SK-N-SH (cell line): ENCODE measurements around the gene EHD1. TPM values are rescaled to one million over a fixed set of nuclear protein-coding genes. Genes with fewer than 3 reads are reported as not detected.

Experiments
- CTCF ChIA-PET: fragments of 300-600, 350-600 bp; formaldehyde crosslinking; extraction: SDS; loops from one replicate; lab custom pipeline; 2021; lab: Yijun Ruan, JAX
- POLR2A ChIA-PET: fragments of 350-600 bp; sonication (Branson Sonifier 250); formaldehyde crosslinking; extraction: SDS; loops from one replicate; lab custom pipeline; 2020; ENCODE audit warnings: antibody characterized with exemption, inconsistent platforms; lab: Yijun Ruan, JAX
- DNase-seq: peaks from one replicate; pipeline ENCODE4 v3.0.0; 2012
- H2AFZ ChIP-seq: fragments of 200-600 bp; sonication (generic); 2 replicates; pipeline ENCODE4 v1.8.1; 2016; ENCODE audit warnings: antibody characterized with exemption, mild to moderate bottlenecking, low read depth
- H3F3A ChIP-seq: fragments of 200-600 bp; sonication (generic); replicated peaks from 2 replicates; pipeline ENCODE3; 2016; ENCODE audit warnings: antibody characterized with exemption, mild to moderate bottlenecking; ENCODE audit not compliant: insufficient read depth
- H3K27ac ChIP-seq, 2 experiments: fragments of 200-500 bp in 1 of 2; fragments of 200-600 bp in 1 of 2; sonication (Bioruptor generic) in 1 of 2; sonication (generic), shearing (Covaris generic) in 1 of 2; 2 replicates each; pipeline versions ENCODE4 v1.5.1 to v1.6.1; 2014 to 2016; ENCODE audit warnings: low read depth in 2 of 2, inconsistent platforms in 1 of 2, low read length in 1 of 2, mild to moderate bottlenecking in 1 of 2, mixed read lengths in 1 of 2
- H3K27me3 ChIP-seq: fragments of 200-600 bp; sonication (generic), shearing (Covaris generic); 2 replicates; pipeline ENCODE4 v1.6.1; 2016; ENCODE audit warnings: mixed run types; ENCODE audit not compliant: insufficient read depth
- H3K36me3 ChIP-seq, 2 experiments: fragments of 200-500 bp in 1 of 2; fragments of 200-600 bp in 1 of 2; sonication (Bioruptor generic) in 1 of 2; sonication (generic) in 1 of 2; replicated peaks in 1 of 2; 2 replicates each; pipeline versions ENCODE3 to v1.5.1; 2014 to 2016; ENCODE audit warnings: low read length in 1 of 2, mild to moderate bottlenecking in 1 of 2; ENCODE audit not compliant: insufficient read depth in 2 of 2, control insufficient read depth in 1 of 2
- H3K4me1 ChIP-seq, 2 experiments: fragments of 200-500 bp in 1 of 2; fragments of 200-600 bp in 1 of 2; sonication (Bioruptor generic) in 1 of 2; sonication (generic), shearing (Covaris generic) in 1 of 2; 2 replicates each; pipeline versions ENCODE4 v1.5.1 to v1.6.1; 2014 to 2016; ENCODE audit warnings: low read depth in 1 of 2, low read length in 1 of 2, mixed run types in 1 of 2; ENCODE audit not compliant: insufficient read depth in 2 of 2, control insufficient read depth in 1 of 2
- H3K4me2 ChIP-seq: fragments of 200-600 bp; sonication (generic), shearing (Covaris generic); 2 replicates; pipeline ENCODE4 v1.6.1; 2017; ENCODE audit warnings: mixed run types
- H3K4me3 ChIP-seq, 2 experiments: fragments of 200-500 bp in 1 of 2; fragments of 200-600 bp in 1 of 2; sonication (Bioruptor generic) in 1 of 2; sonication (generic), shearing (Covaris generic) in 1 of 2; 2 replicates each; pipeline versions ENCODE4 v1.5.1 to v1.8.1; 2014 to 2016; ENCODE audit warnings: low read depth in 2 of 2, inconsistent platforms in 1 of 2, low read length in 1 of 2, mild to moderate bottlenecking in 1 of 2, mixed read lengths in 1 of 2, moderate library complexity in 1 of 2
- H3K79me2 ChIP-seq: fragments of 200-600 bp; sonication (generic); 2 replicates; pipeline ENCODE4 v1.8.1; 2017; ENCODE audit warnings: mild to moderate bottlenecking; ENCODE audit not compliant: insufficient read depth
- H3K9ac ChIP-seq: fragments of 200-600 bp; sonication (generic); 2 replicates; pipeline ENCODE4 v1.6.1; 2017; ENCODE audit warnings: mixed run types
- H3K9me2 ChIP-seq: fragments of 200-600 bp; sonication (generic); 2 replicates; pipeline ENCODE4 v1.6.1; 2017; ENCODE audit warnings: mixed run types
- H3K9me3 ChIP-seq: fragments of 200-600 bp; sonication (generic); 2 replicates; pipeline ENCODE4 v1.6.1; 2017; ENCODE audit warnings: mixed run types, mild to moderate bottlenecking, moderate library complexity
- H4K20me1 ChIP-seq: fragments of 200-600 bp; sonication (generic); 2 replicates; pipeline ENCODE4 v1.6.1; 2017; ENCODE audit warnings: mild to moderate bottlenecking, mixed run types; ENCODE audit not compliant: insufficient read depth
- CHD2 ChIP-seq: fragments of 150-350 bp; IDR thresholded peaks from 2 replicates; pipeline ENCODE4 v1.6.1; 2018; ENCODE audit warnings: low read length; ENCODE audit not compliant: partially characterized antibody
- EP300 ChIP-seq, 2 experiments: IDR thresholded peaks; 2 replicates each; pipeline versions ENCODE4 v1.4.0 to v1.6.1; 2012; ENCODE audit warnings: borderline replicate concordance in 1 of 2, low read depth in 1 of 2, low read length in 1 of 2
- FOXJ3 ChIP-seq: sonication (generic); formaldehyde crosslinking; IDR thresholded peaks from 2 replicates; pipeline ENCODE4 v1.5.1; 2020; ENCODE audit warnings: mild to moderate bottlenecking, missing genetic modification reagents
- GABPA ChIP-seq: IDR thresholded peaks from 2 replicates; pipeline ENCODE4 v1.4.0; 2012; ENCODE audit warnings: low read depth, mild to moderate bottlenecking
- JUND ChIP-seq: IDR thresholded peaks from 2 replicates; pipeline ENCODE4 v1.4.0; 2012
- MXI1 ChIP-seq: IDR thresholded peaks from 2 replicates; pipeline ENCODE4 v1.6.1; 2012; ENCODE audit warnings: mild to moderate bottlenecking, low read depth, low read length, improper control_type of control experiment
- NRF1 ChIP-seq: IDR thresholded peaks from 2 replicates; pipeline ENCODE4 v1.6.1; 2012; ENCODE audit warnings: low read depth, mild to moderate bottlenecking, low read length
- POLR2AphosphoS5 ChIP-seq: IDR thresholded peaks from 2 replicates; pipeline ENCODE4 v1.6.1; 2012; ENCODE audit warnings: low read depth, low read length
- RAD21 ChIP-seq: IDR thresholded peaks from 2 replicates; pipeline ENCODE4 v1.6.1; 2012; ENCODE audit warnings: mild to moderate bottlenecking, low read length
- RCOR1 ChIP-seq: fragments of 150-350 bp; IDR thresholded peaks from 2 replicates; pipeline ENCODE4 v1.6.1; 2017; ENCODE audit warnings: antibody characterized with exemption, low read length
- RXRA ChIP-seq: IDR thresholded peaks from 2 replicates; pipeline ENCODE4 v1.4.0; 2012; ENCODE audit warnings: low read depth, mild to moderate bottlenecking, borderline replicate concordance
- TAF1 ChIP-seq: IDR thresholded peaks from 2 replicates; pipeline ENCODE4 v1.6.1; 2012; ENCODE audit warnings: low read depth, mild to moderate bottlenecking, low read length, moderate library complexity, borderline replicate concordance
- TCF12 ChIP-seq: IDR thresholded peaks from 2 replicates; pipeline ENCODE4 v1.4.0; 2012
- YY1 ChIP-seq: IDR thresholded peaks from 2 replicates; pipeline ENCODE4 v1.4.0; 2012; ENCODE audit warnings: low read depth, mild to moderate bottlenecking
- WGBS: methylation state at CpG from one replicate; pipeline ENCODE4 v1.1.6; 2017; ENCODE audit warnings: low lambda C conversion rate; 5-methylcytosine and 5-hydroxymethylcytosine counted together
- polyA plus RNA-seq, 3 experiments: library from polyadenylated mRNA; depleted of rRNA; stranded (reverse); fragments of >200 nt; gene quantifications; 2 replicates each; pipeline ENCODE4 v1.2.3, GENCODE V29; 2012
- TF ChIP-seq, protein P1 (sequence below): fragments of 200-600 bp; sonication (generic); IDR thresholded peaks from 2 replicates; pipeline ENCODE4 v1.6.1; 2017; ENCODE audit warnings: antibody characterized with exemption, mild to moderate bottlenecking, moderate library complexity
- TF ChIP-seq, protein P2 (sequence below): fragments of 150-350 bp; IDR thresholded peaks from 2 replicates; pipeline ENCODE4 v1.6.1; 2016; ENCODE audit warnings: mild to moderate bottlenecking, low read depth, low read length
- TF ChIP-seq, protein P3 (sequence below): fragments of 150-350 bp; IDR thresholded peaks from 2 replicates; pipeline ENCODE4 v1.6.1; 2017; ENCODE audit warnings: antibody characterized with exemption, low read length, low read depth, borderline replicate concordance
- TF ChIP-seq, protein P4 (sequence below): IDR thresholded peaks from 2 replicates; pipeline ENCODE4 v1.6.1; 2012; ENCODE audit warnings: mild to moderate bottlenecking, low read depth, low read length, moderate library complexity
- TF ChIP-seq, protein P5 (sequence below): IDR thresholded peaks from 2 replicates; pipeline ENCODE4 v1.4.0; 2012; ENCODE audit warnings: low read depth, borderline replicate concordance

Gene EHD1
- polyA plus RNA-seq, 1 of the 3 experiments (the other 2 are of a cell fraction): 93.3 TPM

DNA sequence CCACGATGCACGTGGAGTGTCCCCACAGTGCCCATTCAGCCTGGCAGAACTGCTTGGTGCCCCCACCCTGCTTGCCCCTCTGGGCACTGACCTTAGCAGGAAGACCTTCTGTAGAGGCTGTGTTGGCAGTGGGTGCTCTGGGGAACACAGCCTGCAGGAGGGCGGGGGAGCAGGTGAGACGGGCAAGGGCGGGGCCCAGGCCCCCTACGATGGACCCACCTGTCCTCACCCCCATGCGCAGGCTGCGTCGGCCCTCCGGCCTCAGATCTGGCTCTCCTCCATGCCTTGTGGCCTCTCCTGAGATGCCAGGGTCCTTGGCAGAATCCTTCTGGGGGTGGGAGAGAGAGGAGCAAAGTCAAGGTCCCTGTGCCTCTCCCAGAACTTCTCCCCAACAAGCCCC is 44.9 kb downstream of the EHD1 start:
- H3K27me3 ChIP-seq: no peaks in the 10 kb centered on the region
- CTCF ChIA-PET: interaction anchor here (1.5 to 3.9 kb wide), 3 partner anchors 11 to 285 kb away, joined by 3 to 21 read pairs (median 12); partner anchors contain the start of gene CDC42BPG
- H3K36me3 ChIP-seq: no peaks in the 10 kb centered on the region
- H2AFZ ChIP-seq: no peak overlapping the region
- WGBS: no CpG with 5 or more reads among the region's 10 CpGs
- H3K27ac ChIP-seq: no peak overlapping the region
- TF ChIP-seq JUND (no peak), RAD21 (no peak), MXI1 (no peak), RXRA (no peak), CHD2 (no peak), EP300 (IDR thresholded peaks at IDR 0.05; ENCODE audit: borderline replicate concordance in 1 of 2, low read depth in 1 of 2, low read length in 1 of 2) (no peak), YY1 (no peak), TAF1 (no peak), TCF12 (no peak), GABPA (no peak), FOXJ3 (CRISPR knock-in tag) (no peak), POLR2AphosphoS5 (no peak), RCOR1 (no peak), NRF1 (no peak)
- TF ChIP-seq, protein P1, sequence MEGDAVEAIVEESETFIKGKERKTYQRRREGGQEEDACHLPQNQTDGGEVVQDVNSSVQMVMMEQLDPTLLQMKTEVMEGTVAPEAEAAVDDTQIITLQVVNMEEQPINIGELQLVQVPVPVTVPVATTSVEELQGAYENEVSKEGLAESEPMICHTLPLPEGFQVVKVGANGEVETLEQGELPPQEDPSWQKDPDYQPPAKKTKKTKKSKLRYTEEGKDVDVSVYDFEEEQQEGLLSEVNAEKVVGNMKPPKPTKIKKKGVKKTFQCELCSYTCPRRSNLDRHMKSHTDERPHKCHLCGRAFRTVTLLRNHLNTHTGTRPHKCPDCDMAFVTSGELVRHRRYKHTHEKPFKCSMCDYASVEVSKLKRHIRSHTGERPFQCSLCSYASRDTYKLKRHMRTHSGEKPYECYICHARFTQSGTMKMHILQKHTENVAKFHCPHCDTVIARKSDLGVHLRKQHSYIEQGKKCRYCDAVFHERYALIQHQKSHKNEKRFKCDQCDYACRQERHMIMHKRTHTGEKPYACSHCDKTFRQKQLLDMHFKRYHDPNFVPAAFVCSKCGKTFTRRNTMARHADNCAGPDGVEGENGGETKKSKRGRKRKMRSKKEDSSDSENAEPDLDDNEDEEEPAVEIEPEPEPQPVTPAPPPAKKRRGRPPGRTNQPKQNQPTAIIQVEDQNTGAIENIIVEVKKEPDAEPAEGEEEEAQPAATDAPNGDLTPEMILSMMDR: no peak
- TF ChIP-seq, protein P2, sequence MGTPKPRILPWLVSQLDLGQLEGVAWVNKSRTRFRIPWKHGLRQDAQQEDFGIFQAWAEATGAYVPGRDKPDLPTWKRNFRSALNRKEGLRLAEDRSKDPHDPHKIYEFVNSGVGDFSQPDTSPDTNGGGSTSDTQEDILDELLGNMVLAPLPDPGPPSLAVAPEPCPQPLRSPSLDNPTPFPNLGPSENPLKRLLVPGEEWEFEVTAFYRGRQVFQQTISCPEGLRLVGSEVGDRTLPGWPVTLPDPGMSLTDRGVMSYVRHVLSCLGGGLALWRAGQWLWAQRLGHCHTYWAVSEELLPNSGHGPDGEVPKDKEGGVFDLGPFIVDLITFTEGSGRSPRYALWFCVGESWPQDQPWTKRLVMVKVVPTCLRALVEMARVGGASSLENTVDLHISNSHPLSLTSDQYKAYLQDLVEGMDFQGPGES: no peak
- TF ChIP-seq, protein P3, sequence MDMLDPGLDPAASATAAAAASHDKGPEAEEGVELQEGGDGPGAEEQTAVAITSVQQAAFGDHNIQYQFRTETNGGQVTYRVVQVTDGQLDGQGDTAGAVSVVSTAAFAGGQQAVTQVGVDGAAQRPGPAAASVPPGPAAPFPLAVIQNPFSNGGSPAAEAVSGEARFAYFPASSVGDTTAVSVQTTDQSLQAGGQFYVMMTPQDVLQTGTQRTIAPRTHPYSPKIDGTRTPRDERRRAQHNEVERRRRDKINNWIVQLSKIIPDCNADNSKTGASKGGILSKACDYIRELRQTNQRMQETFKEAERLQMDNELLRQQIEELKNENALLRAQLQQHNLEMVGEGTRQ: no peak
- TF ChIP-seq, protein P4, sequence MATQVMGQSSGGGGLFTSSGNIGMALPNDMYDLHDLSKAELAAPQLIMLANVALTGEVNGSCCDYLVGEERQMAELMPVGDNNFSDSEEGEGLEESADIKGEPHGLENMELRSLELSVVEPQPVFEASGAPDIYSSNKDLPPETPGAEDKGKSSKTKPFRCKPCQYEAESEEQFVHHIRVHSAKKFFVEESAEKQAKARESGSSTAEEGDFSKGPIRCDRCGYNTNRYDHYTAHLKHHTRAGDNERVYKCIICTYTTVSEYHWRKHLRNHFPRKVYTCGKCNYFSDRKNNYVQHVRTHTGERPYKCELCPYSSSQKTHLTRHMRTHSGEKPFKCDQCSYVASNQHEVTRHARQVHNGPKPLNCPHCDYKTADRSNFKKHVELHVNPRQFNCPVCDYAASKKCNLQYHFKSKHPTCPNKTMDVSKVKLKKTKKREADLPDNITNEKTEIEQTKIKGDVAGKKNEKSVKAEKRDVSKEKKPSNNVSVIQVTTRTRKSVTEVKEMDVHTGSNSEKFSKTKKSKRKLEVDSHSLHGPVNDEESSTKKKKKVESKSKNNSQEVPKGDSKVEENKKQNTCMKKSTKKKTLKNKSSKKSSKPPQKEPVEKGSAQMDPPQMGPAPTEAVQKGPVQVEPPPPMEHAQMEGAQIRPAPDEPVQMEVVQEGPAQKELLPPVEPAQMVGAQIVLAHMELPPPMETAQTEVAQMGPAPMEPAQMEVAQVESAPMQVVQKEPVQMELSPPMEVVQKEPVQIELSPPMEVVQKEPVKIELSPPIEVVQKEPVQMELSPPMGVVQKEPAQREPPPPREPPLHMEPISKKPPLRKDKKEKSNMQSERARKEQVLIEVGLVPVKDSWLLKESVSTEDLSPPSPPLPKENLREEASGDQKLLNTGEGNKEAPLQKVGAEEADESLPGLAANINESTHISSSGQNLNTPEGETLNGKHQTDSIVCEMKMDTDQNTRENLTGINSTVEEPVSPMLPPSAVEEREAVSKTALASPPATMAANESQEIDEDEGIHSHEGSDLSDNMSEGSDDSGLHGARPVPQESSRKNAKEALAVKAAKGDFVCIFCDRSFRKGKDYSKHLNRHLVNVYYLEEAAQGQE: no peak
- TF ChIP-seq, protein P5, sequence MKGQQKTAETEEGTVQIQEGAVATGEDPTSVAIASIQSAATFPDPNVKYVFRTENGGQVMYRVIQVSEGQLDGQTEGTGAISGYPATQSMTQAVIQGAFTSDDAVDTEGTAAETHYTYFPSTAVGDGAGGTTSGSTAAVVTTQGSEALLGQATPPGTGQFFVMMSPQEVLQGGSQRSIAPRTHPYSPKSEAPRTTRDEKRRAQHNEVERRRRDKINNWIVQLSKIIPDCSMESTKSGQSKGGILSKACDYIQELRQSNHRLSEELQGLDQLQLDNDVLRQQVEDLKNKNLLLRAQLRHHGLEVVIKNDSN: no peak
- no peaks in the 10 kb centered on the region for H4K20me1 ChIP-seq
- H3K9me3 ChIP-seq: no peaks in the 10 kb centered on the region
- no peak overlapping the region for H3K4me3 ChIP-seq
- H3K79me2 ChIP-seq: no peaks in the 10 kb centered on the region
- H3K9ac ChIP-seq: no peak overlapping the region
- POLR2A ChIA-PET: interaction anchor here (0.6 kb wide), 1 partner anchor 181 kb away, joined by 3 read pairs; no protein-coding TSS in a partner anchor
- H3K4me1 ChIP-seq: peaks cover 0 to 5% of the 10 kb centered on the region in 2 experiments; a peak in 1 of 4 replicates
- DNase-seq: no peak
- no peaks in the 10 kb centered on the region for H3K9me2 ChIP-seq
- no peaks in the 10 kb centered on the region for H3F3A ChIP-seq
- H3K4me2 ChIP-seq: no peak overlapping the region
